VCaP (cell line): Measurements from ENCODE around the gene LARP1.
A peak's percentile ranks its signal among the peaks of the same experiment; 100 is the strongest.
"Not testable (repeated sequence)": the region's sequence is repeated elsewhere in the genome, so short reads cannot be mapped to it uniquely, and the experiment has no call there.

Experiments
- H3K27ac ChIP-seq: fragments of 450-650 bp; 2 replicates; pipeline ENCODE4 v1.5.1; 2017
- TF ChIP-seq, protein P1 (sequence below): fragments of 450-650 bp; conservative IDR thresholded peaks from 2 replicates; pipeline ENCODE4 v1.5.1; 2017; ENCODE audit warnings: mild to moderate bottlenecking, moderate library complexity

The LARP1 gene

DNA sequence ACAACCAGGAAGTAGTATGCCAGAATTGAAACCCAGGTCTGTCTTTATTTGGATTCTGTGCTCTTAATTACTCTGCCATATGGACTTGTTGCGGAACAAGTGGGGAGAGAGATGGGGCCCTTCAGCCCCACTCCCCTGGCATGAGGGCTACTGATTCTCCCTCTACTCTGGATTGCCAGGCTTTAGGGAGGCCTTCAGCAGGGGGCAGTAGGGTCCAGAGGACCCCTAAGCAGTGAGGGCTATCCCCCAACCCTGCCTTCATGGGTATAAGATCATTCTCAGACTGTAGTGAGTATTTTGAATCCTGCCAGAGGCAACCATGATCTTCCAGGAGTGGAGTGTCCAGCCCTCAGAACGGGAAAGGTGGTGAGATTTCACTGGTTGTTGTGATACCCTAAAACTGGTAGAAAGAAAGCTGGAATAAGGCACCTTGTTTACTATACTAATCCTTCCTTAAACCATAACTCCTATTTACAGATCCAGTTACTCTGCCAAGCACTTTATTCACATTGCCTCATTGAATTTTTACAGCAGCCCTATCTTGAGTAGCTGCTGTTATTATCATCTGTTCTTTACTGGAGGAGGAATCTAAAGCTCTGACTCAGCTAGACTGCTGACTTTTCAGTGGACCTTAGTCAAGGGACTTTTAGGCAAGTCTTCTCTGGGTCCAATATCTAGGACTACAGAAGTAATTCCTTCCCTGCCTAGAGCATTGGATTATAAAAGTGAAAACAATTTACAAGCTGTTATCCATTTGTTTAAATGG lies 31.3 kb upstream of the LARP1 start:
- TF ChIP-seq, protein P1, sequence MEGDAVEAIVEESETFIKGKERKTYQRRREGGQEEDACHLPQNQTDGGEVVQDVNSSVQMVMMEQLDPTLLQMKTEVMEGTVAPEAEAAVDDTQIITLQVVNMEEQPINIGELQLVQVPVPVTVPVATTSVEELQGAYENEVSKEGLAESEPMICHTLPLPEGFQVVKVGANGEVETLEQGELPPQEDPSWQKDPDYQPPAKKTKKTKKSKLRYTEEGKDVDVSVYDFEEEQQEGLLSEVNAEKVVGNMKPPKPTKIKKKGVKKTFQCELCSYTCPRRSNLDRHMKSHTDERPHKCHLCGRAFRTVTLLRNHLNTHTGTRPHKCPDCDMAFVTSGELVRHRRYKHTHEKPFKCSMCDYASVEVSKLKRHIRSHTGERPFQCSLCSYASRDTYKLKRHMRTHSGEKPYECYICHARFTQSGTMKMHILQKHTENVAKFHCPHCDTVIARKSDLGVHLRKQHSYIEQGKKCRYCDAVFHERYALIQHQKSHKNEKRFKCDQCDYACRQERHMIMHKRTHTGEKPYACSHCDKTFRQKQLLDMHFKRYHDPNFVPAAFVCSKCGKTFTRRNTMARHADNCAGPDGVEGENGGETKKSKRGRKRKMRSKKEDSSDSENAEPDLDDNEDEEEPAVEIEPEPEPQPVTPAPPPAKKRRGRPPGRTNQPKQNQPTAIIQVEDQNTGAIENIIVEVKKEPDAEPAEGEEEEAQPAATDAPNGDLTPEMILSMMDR: no peak
- H3K27ac ChIP-seq: peak overlapping the region; percentile 15

DNA sequence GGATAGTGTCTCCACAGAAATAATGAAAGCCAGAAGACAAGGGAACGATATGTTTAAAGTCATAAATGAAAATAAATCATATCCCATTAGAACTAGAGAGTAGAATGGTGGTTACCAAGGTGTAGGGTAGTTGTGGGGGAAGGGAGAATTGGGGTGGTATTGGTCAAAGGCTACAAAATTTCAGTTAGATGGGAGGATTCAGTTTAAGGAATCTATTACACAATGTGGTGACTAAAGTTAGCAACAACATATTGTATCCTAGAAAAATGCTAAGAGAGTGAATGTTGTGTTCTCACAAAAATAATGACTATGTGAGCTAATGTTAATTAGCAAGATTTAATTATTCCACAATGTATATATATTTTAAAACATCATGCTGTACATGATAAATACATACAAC lies 27.8 kb upstream of the LARP1 start:
- TF ChIP-seq, protein P1: no peak

DNA sequence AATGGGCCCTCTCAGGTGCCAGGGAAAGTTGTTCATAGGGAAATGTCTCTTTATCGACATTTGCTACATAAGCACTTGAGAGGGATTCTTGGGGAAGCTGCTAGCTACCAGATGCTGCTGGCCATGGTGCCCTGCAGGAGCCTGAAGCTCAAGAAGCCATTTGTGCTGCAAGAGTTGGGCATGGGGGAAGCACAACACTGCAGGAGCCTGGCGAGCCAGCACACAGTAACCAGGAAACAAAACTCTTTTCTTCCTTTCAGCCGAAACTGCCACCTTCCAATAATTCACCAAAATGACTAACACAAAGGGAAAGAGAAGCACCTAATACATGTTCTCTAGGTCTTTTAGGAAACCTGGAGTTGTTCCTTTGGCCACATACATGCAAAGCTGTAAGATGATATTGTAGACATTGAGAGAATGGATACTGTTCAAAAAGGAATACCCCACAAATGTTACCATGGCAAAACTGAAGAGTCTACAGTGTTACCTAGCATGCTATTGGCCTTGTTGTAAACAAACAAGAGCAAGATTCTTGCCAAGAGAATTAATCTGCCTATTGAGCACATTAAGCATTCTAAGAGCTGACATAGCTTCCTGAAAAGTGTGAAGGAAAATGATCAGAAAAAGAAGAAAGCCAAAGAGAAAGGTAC lies 26.1 kb upstream of the LARP1 start:
- H3K27ac ChIP-seq: no peak overlapping the region
- TF ChIP-seq, protein P1: no peak

More for the DNA sequence above, 27.8 kb upstream of the LARP1 start:
- H3K27ac ChIP-seq: no peak overlapping the region

DNA sequence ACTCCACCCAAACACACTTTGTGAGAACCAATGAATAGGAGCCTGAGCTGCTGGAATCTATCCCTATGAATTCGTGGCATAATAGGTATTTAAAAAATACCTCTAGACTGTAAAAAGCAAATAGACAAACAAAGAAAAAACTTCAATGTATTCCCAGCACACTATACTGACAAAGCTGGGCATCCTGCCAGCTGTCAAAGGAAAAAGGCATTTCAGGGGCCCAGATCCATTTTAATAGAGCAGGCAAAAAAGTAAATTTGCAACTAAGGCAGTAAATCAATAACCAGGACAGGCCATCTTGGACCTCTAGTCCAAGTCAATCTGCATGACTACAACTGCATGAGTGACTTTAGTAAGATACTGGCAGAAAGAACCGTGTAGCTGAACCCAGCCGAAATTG lies 25.6 kb upstream of the LARP1 start:
- TF ChIP-seq, protein P1: no peak
- no peak overlapping the region for H3K27ac ChIP-seq

DNA sequence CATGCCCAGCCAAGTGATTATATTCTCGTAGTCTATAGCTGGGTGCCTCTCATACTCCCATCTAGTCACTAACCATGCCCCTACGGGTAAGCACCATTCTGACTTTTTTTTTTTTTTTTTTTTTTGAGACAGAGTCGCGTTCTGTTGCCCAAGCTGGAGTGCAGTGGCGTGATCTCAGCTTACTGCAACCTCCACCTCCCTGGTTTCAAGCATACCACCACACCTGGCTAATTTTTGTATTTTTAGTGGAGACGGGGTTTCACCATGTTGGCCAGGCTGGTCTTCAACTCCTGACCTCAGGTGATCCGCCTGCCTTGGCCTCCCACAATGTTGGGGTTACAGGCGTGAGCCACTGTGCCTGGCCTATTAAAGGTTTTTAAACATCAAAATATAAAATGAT lies 24.4 kb upstream of the LARP1 start:
- not testable (repeated sequence) for H3K27ac ChIP-seq

DNA sequence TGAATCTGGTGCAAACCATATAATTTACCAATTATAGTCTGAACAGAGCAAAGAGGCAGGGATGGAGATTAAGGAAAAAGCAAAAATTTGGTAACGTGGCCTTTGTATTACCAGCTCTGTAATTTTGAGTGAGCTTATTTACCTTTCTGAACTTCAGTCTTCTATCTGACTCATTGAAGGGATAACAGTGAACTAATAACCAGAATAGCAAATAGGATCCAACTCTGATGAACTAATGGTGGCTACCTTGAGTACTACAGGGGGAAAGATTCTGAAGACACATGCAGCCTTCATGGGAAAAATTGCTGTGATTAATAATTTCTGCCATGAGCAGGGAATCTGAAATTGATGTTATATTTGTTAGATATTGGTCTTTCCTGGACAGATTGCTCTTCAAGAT lies 23.0 kb upstream of the LARP1 start:
- TF ChIP-seq, protein P1: no peak
- H3K27ac ChIP-seq: no peak overlapping the region

DNA sequence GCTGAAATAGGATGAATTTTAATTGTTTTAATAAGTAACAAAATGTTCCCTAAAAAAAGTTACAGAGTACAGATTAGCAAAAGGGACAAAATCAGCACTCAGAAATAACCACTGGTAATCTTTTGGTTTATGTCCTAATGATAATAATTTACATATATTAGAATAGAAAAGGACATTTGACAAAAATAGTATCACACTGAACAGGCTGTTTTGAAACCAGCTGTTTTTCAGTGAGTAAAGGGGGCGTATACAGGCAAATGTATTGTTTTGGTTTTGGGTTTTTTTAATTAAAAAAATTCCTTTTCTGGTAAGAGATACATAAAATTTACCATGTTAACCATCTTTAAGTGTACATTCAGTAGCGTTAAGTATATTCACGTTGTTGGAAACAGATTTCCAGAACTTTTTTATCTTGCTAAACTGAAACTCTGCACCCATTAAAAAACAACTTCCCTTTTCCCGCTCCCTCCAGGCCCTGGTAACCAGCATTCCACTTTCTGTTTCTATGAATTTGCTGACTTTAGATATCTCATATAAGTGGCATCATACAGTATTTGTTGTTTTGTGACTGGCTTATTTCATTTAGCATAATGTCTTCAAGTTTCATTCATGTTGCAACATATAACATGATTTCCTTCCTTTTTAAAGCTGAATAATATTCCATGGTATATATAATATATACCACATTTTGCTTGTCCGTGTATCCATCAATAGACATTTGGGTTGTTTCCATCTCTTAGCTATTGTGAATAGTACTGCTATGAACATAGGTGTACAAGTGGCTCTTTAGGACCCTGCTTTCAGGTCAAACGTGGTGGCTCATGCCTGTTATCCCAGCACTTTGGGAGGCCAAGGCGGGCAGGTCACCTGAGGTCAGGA lies 20.6 kb upstream of the LARP1 start:
- TF ChIP-seq, protein P1: no peak
- no peak overlapping the region for H3K27ac ChIP-seq

DNA sequence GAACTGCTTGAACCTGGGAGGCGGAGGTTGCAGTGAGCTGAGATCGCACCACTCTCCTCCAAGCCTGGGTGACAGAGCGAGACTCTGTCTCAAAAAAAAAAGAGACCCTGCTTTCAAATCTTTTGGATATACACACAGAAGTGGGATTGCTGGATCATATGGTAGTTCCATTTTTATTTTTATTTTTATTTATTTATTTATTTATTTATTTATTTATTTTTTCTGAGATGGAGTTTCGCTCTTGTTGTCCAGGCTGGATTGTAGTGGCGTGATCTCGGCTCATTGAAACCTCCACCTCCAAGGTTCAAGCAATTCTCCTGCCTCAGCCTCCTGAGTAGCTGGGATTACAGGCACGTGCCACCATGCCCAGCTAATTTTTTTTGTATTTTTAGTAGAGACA lies 19.8 kb upstream of the LARP1 start:
- not testable (repeated sequence) for H3K27ac ChIP-seq

DNA sequence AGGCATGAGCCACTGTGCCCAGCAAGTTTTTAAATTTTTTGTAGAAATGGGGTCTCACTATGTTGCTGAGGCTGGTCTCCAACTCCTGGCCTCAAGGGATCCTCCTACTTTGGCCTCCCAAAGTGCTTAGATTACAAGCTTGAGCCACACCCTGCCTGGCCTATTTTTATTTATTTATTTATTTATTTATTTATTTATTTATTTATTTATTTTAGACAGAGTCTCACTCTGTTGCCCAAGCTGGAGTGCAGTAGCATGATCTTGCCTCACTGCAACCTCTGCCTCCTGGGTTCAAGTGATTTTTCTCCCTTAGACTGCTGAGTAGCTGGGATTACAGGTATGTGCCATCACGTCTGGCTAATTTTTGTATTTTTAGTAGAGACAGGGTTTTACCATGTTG lies 18.8 kb upstream of the LARP1 start:
- H3K27ac ChIP-seq: not testable (repeated sequence)
